ENCODE measurements around the gene SPRR5. TPM values are rescaled to one million over a fixed set of nuclear protein-coding genes. Genes with fewer than 3 reads are reported as not detected.

Gene SPRR5
- total RNA-seq, 1 donor: not detected

DNA sequence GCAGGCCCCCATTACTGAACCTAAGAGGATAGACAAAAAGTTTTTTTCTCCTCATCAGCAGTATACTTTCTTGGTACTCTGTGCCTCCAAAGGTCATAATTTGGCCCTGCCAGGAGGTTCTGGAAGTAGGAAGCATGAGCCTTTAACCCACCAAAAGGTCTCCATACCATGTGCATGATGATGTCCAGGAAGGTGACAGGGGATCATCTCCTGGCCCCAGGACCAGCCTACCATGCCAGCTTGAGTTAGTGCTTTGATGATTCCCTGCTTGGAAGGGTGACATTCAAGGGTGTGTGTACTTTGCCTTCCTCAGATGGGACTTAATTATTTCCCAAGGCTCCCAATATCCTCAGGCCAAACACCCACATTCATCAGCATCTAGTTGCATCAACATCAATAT lies 30.6 kb downstream of the SPRR5 start:
- no peak overlapping the region for H3K4me3 ChIP-seq (ENCODE audit: low read depth, low read length)
- no peak for TF ChIP-seq CTCF (IDR thresholded peaks at IDR 0.05; ENCODE audit: insufficient read depth, low read length)
- DNase-seq (ENCODE audit: low read depth): no peak

GRCh38 chr1:152980676-152981075 lies 33.7 kb downstream of the SPRR5 start:
- no peak for TF ChIP-seq CTCF (IDR thresholded peaks at IDR 0.05; ENCODE audit: insufficient read depth, low read length)
- no peak overlapping the region for H3K4me3 ChIP-seq (ENCODE audit: low read depth, low read length)
- no peak for DNase-seq (ENCODE audit: low read depth)

DNA sequence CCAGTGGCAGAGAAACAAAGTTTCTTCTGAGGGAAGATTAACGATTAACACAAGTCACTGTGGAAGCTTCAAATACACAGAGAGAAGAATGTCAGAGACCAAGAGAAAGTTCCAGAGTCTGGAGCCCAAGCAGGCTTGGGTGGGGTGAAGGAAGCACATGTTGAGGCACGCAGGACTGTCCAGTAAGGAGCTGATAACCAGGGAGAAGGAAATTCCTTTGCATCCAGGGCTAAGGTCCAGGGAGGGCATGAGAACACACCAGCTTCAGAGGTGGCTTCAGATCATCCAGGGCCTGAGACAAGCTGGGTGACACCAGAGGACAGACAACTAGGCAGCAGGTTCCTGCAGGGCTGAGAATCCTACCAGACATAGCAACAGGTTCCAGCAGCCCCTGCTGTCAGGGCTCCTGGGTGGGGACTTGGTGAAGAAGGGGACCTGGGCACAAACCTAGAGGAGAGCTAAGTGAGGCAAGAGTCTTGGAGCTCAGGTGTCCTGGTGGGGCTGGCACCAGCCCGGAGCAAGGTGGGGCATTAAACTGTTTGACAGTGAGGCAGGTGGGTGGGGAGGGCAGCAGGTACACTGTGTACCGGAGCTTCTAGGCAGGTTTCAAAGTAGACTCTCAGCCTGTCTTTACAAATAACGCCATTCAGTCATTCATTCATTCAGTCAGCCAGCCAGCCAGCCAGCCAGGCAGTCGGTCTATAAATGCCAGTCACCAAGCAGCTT lies 34.3 kb downstream of the SPRR5 start:
- DNase-seq (ENCODE audit: low read depth): no peak
- no peak overlapping the region for H3K4me3 ChIP-seq (ENCODE audit: low read depth, low read length)
- TF ChIP-seq CTCF (IDR thresholded peaks at IDR 0.05; ENCODE audit: insufficient read depth, low read length): no peak

GRCh38 chr1:152982076-152982475 lies 35.1 kb downstream of the SPRR5 start:
- DNase-seq (ENCODE audit: low read depth): no peak
- no peak for TF ChIP-seq CTCF (IDR thresholded peaks at IDR 0.05; ENCODE audit: insufficient read depth, low read length)
- H3K4me3 ChIP-seq (ENCODE audit: low read depth, low read length): no peak overlapping the region

DNA sequence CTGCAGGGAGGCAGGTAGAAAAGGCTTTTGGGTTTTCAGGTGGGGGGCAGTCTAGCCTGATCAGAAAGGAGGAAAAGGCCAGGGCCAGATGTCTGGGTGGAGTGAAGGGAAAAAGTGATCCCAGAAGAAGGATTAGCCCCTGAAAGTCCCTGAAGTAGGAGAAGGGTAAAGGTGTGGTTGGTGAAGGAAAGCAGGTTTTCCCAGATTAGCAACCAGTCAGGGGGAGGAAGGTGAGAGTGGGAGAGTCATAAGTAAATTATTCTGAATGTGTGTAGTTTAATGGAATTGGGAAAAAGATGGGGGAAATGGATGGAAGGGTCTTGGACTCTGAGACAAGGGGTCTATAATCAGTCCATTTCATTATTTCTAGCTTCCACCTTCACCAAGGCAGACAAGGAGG lies 36.2 kb downstream of the SPRR5 start:
- H3K4me3 ChIP-seq (ENCODE audit: low read depth, low read length): no peak overlapping the region
- DNase-seq (ENCODE audit: low read depth): no peak
- TF ChIP-seq CTCF (IDR thresholded peaks at IDR 0.05; ENCODE audit: insufficient read depth, low read length): no peak

- no peak for DNase-seq (ENCODE audit: low read depth)
- no peak within 1 kb of the TSS for H3K4me3 ChIP-seq (ENCODE audit: low read depth, low read length)
These were observed 36.7 kb downstream of the SPRR5 start, which contains the start of gene SPRR1A for GRCh38 chr1:152983743-152984142. SPRR1A (plus strand) TSS chr1:152984081; CDS start chr1:152985231, 1,150 bp downstream.

More at GRCh38 chr1:152983743-152984142, 36.7 kb downstream of the SPRR5 start, which contains the start of gene SPRR1A:
- no peak for TF ChIP-seq CTCF (IDR thresholded peaks at IDR 0.05; ENCODE audit: insufficient read depth, low read length)
